Nephron progenitor cell (in vitro differentiated cells): Measurements from ENCODE around the gene GNB5.

Source experiments
- DNase-seq: peaks from one replicate; pipeline ENCODE4 v3.0.0; 2021
- H3K27ac Mint-ChIP-seq: 2 replicates; pipeline ENCODE4 v1.8.0; 2021; ENCODE audit warnings: mild to moderate bottlenecking, moderate library complexity, mixed read lengths
- H3K27me3 Mint-ChIP-seq: 2 replicates; pipeline ENCODE4 v1.8.0; 2021; ENCODE audit warnings: mild to moderate bottlenecking, low read depth, mixed read lengths; ENCODE audit not compliant: poor library complexity
- H3K36me3 Mint-ChIP-seq: 2 replicates; pipeline ENCODE4 v1.8.0; 2021; ENCODE audit warnings: low read depth, mixed read lengths
- H3K4me1 Mint-ChIP-seq: 2 replicates; pipeline ENCODE4 v1.8.0; 2021; ENCODE audit warnings: mixed read lengths
- H3K4me3 Mint-ChIP-seq: 2 replicates; pipeline ENCODE4 v1.8.0; 2021; ENCODE audit warnings: mild to moderate bottlenecking, moderate library complexity, mixed read lengths
- H3K9me3 Mint-ChIP-seq: 2 replicates; pipeline ENCODE4 v1.8.0; 2021; ENCODE audit warnings: mild to moderate bottlenecking, moderate library complexity, mixed read lengths
- CTCF ChIP-seq: fragments of 200-600 bp; sonication (generic); IDR thresholded peaks from 2 replicates; pipeline ENCODE4 v1.5.0; 2021; ENCODE audit warnings: antibody characterized with exemption

GNB5 gene

DNA sequence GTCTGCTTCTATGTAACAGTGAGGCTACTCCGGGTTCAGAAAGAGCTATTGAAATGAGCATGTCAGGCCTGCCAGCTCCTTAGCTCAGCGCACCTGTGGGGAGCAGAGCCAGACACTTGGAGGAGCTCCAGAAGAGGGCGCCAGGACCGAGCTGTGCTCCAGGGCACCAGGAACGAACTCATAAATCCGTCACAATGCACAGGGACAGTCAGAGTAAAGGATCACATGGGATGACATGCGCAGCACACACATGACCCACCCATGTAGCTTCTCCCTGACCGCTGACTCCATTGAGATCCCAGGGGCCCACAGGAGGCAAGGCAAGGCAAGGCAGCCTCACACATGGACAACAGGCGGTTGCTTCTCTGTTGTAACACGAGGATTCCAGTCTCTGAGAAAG lies 26.0 kb upstream of the GNB5 start:
- DNase-seq = peak; percentile 24
- H3K27me3 Mint-ChIP-seq = no peaks in the 10 kb centered on the region
- no peak overlapping the region for H3K4me3 Mint-ChIP-seq
- H3K4me1 Mint-ChIP-seq = peaks cover 57% of the 10 kb centered on the region
- H3K27ac Mint-ChIP-seq = no peak overlapping the region
- peak; percentile 10 for TF ChIP-seq CTCF
- H3K36me3 Mint-ChIP-seq = no peaks in the 10 kb centered on the region
- no peaks in the 10 kb centered on the region for H3K9me3 Mint-ChIP-seq

GRCh38 chr15:52214553-52214952 lies 23.4 kb upstream of the GNB5 start:
- TF ChIP-seq CTCF = no peak
- Mint-ChIP-seq H3K9me3 (no peaks in the 10 kb centered on the region), H3K4me3 (no peak overlapping the region), H3K27me3 (no peaks in the 10 kb centered on the region), H3K4me1 (peaks cover 50% of the 10 kb centered on the region), H3K27ac (no peak overlapping the region), H3K36me3 (no peaks in the 10 kb centered on the region)
- DNase-seq = no peak

- DNase-seq = no peak
- Mint-ChIP-seq H3K27me3 (no peaks in the 10 kb centered on the region), H3K4me1 (peaks cover 48% of the 10 kb centered on the region), H3K4me3 (no peak overlapping the region), H3K27ac (no peak overlapping the region), H3K36me3 (no peaks in the 10 kb centered on the region), H3K9me3 (no peaks in the 10 kb centered on the region)
- TF ChIP-seq CTCF = no peak
Measured at GRCh38 chr15:52213206-52213605, 22.0 kb upstream of the GNB5 start.

DNA sequence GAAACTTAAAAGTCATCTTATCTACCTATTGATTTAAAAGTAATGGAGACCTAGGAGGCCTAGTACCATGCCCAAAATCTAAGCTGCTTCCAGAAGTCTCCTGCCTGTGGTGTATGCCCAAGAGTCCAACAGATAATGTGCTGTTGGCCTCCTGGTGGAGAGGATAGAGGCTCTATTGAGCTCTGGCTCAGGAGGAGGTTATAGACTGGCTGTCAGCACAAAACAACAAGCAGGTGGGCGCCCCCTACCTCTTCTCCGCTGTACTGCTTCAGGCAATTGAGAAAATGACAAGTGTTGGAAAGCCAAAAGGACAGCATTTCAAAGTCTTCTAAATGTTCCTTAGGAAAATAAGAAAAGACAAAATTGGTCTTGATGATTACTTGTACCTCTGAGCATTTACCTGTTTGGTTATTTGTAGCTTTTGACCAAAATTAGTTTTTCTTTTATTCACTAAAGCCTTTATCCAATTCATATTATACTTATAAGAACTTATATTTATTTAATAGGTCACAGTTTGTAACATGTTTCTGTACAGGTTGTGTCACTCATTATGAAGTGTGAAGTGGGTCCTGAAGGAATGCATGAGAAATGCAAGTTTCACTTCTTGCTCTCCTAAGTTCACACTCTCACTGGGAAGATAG lies 17.2 kb upstream of the GNB5 start:
- Mint-ChIP-seq H3K9me3 (no peaks in the 10 kb centered on the region), H3K36me3 (no peaks in the 10 kb centered on the region), H3K4me3 (no peak overlapping the region), H3K27me3 (no peaks in the 10 kb centered on the region), H3K27ac (no peak overlapping the region), H3K4me1 (peaks cover 14% of the 10 kb centered on the region)
- peak; percentile 79 for TF ChIP-seq CTCF
- DNase-seq = peak; percentile 73

DNA sequence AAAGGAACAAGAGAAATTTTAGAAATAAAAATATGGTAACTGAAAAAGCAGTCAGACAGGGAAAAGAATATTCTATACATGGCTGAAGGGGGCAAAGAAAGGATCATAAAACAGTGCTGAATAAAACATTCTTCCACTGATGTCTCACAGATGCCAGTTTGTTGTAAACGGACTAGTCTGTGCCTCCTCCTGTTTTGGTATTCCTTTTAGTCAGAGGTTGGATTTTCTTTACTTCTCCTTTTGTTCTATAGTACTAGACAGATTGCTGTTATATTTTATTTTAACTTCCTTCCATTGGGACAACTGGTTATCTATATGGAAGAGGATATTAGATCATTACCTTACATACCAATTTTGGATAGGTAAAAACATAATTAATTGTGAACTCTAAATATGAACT lies 16.0 kb upstream of the GNB5 start:
- peaks cover 6% of the 10 kb centered on the region for H3K4me1 Mint-ChIP-seq
- H3K9me3 Mint-ChIP-seq = no peaks in the 10 kb centered on the region
- no peak for DNase-seq

More for the DNA sequence above, 16.0 kb upstream of the GNB5 start:
- Mint-ChIP-seq H3K27me3 (no peaks in the 10 kb centered on the region), H3K36me3 (no peaks in the 10 kb centered on the region), H3K27ac (no peak overlapping the region), H3K4me3 (no peak overlapping the region)
- TF ChIP-seq CTCF = no peak
